ENCODE results near the gene MARVELD2. TPM values are rescaled to one million over a fixed set of nuclear protein-coding genes. Genes with fewer than 3 reads are reported as not detected.

MARVELD2 gene
- total RNA-seq, 1 donor from 2014 or later, result 19.5 TPM

DNA sequence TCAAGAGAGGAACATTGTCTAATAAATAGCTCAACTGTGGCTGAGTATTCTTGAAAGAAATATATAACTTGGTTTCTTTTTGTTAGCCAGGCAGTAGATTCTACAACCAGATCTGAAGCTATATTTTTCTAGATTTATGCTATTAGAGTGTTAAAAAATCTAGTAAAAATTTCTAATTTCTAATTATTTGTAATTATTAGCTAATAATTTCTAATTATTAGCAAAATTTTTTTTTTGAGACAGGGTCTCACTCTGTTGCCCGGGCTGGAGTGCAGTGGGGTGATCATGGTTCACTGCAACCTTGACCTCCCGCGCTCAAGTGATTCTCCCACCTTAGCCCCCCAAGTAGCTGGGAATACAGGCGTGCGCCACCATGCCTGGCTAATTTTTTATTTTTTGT lies 42.5 kb upstream of the MARVELD2 start:
- Histone ChIP-seq H3K36me3 (ENCODE audit: control insufficient read depth, insufficient read depth, low read length) (peaks cover 4% of the 10 kb centered on the region), H3K27me3 (ENCODE audit: control insufficient read depth, insufficient read depth, low read length) (no peaks in the 10 kb centered on the region), H3K4me3 (ENCODE audit: low read depth, low read length) (no peak overlapping the region)
- FAIRE-seq (no peak), DNase-seq (ENCODE audit: low read depth) (no peak)
- TF ChIP-seq, protein P1, sequence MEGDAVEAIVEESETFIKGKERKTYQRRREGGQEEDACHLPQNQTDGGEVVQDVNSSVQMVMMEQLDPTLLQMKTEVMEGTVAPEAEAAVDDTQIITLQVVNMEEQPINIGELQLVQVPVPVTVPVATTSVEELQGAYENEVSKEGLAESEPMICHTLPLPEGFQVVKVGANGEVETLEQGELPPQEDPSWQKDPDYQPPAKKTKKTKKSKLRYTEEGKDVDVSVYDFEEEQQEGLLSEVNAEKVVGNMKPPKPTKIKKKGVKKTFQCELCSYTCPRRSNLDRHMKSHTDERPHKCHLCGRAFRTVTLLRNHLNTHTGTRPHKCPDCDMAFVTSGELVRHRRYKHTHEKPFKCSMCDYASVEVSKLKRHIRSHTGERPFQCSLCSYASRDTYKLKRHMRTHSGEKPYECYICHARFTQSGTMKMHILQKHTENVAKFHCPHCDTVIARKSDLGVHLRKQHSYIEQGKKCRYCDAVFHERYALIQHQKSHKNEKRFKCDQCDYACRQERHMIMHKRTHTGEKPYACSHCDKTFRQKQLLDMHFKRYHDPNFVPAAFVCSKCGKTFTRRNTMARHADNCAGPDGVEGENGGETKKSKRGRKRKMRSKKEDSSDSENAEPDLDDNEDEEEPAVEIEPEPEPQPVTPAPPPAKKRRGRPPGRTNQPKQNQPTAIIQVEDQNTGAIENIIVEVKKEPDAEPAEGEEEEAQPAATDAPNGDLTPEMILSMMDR (IDR thresholded peaks at IDR 0.05; ENCODE audit: insufficient read depth, low read length, severe bottlenecking), result no peak

DNA sequence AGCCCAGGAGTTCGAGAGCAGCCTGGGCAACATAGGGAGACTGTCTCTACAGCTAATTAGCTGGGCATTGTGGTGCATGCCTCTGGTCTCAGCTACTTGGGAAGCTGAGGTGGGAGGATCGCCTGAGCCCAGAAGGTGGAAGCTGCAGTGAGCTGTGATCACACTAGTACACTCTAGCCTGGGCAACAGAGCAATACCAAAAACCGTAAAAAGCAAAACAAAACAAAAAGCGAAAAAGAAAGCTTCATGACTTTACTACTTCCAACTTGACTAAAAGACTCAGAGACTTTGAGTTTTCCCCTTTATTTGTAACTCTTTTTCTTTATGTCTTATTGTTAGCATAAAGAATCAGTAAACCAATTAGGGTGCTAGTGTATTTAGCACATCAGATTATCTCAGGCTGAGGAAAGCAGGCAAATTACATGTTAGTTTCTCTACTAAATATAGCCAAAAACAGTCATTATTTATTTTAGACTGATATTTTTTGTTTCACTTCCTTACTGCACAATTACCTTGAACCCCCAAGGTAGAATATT lies 39.9 kb upstream of the MARVELD2 start:
- H3K4me3 ChIP-seq (ENCODE audit: low read depth, low read length), result no peak overlapping the region
- FAIRE-seq (no peak), DNase-seq (ENCODE audit: low read depth) (no peak)
- no peaks in the 10 kb centered on the region for H3K27me3 ChIP-seq (ENCODE audit: control insufficient read depth, insufficient read depth, low read length)
- TF ChIP-seq, protein P1 (IDR thresholded peaks at IDR 0.05; ENCODE audit: insufficient read depth, low read length, severe bottlenecking), result no peak
- H3K36me3 ChIP-seq (ENCODE audit: control insufficient read depth, insufficient read depth, low read length), result peaks cover 5% of the 10 kb centered on the region

DNA sequence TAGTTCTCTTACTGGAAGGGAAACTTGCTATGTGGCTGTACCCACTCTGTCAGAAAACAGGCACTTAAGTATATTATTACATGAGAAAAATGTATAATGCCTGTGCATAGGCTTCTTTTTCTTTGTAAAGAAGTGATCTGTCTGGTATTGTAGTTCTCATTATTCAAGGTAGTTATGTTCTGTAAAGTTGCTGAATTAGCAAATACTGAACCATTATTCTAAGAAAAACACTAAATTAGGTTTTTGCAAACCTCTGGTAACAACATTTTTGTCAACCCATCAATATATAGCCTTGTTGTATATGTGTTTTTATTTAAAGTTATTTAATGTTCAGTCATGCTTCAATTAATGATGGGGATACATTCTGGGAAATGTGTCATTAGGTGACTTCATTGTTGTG lies 36.5 kb upstream of the MARVELD2 start:
- no peak overlapping the region for H3K4me3 ChIP-seq (ENCODE audit: low read depth, low read length)
- no peaks in the 10 kb centered on the region for H3K27me3 ChIP-seq (ENCODE audit: control insufficient read depth, insufficient read depth, low read length)
- TF ChIP-seq, protein P1 (IDR thresholded peaks at IDR 0.05; ENCODE audit: insufficient read depth, low read length, severe bottlenecking), result no peak
- H3K36me3 ChIP-seq (ENCODE audit: control insufficient read depth, insufficient read depth, low read length), result peaks cover 11% of the 10 kb centered on the region
- FAIRE-seq, result no peak
- no peak for DNase-seq (ENCODE audit: low read depth)

DNA sequence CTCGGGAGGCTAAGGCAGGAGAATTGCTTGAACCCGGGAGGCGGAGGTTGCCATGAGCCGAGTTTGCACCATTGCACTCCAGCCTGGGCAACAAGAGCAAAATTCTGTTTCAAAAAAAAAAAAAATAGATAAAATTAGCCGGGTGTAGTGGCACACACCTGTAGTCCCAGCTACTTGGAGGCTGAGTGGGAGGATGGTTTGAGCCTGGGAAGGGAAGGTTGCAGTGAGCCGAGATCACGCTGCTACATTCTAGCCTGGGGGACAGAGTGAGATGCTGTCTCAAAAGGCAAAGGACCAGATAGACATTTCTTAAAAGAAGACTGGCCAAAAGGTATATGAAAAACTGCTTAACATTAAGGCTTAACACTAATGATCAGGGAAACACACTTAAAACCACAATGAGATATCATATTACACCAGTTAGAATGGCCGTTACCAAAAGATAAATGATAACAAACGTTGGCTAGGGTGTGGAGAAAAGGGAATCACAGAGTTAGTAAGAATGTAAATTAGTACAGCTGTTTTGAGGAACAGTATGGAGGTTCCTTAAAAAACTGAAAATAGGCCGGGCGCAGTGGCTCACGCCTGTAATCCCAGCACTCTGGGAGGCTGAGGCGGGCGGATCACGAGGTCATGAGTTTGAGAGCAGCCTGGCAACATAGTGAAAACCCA lies 10.1 kb upstream of the MARVELD2 start:
- Histone ChIP-seq H3K4me3 (ENCODE audit: low read depth, low read length) (no peak overlapping the region), H3K36me3 (ENCODE audit: control insufficient read depth, insufficient read depth, low read length) (peaks cover 3% of the 10 kb centered on the region), H3K27me3 (ENCODE audit: control insufficient read depth, insufficient read depth, low read length) (no peaks in the 10 kb centered on the region)
- TF ChIP-seq, protein P1 (IDR thresholded peaks at IDR 0.05; ENCODE audit: insufficient read depth, low read length, severe bottlenecking), result no peak
- no peak for DNase-seq (ENCODE audit: low read depth)
- FAIRE-seq, result no peak

DNA sequence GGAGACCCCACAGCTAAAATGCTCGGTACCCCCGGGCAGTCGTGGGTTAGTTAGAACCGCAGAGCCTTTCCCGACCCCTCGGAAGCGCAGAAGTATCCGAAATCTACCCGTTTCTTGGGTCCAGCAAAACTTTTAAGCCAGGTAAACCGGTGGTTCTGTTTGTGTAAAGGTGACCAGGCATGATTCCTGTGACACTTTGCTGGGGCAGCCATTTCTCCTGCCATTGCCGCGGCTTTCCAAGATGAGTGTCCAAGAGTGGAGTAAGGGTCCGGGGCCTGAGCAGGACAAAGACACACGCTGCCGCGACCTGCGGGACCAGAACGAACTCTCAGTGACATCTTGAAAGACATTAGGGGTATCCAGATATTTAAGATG lies 655 bp downstream of the MARVELD2 start:
- Histone ChIP-seq H3K27me3 (ENCODE audit: control insufficient read depth, insufficient read depth, low read length) (no peaks in the 10 kb centered on the region), H3K4me3 (ENCODE audit: low read depth, low read length) (peak overlapping the region; percentile 69), H3K36me3 (ENCODE audit: control insufficient read depth, insufficient read depth, low read length) (peaks cover 7% of the 10 kb centered on the region)
- TF ChIP-seq, protein P1 (IDR thresholded peaks at IDR 0.05; ENCODE audit: insufficient read depth, low read length, severe bottlenecking), result no peak
- FAIRE-seq (no peak), DNase-seq (ENCODE audit: low read depth) (peak; percentile 18)

DNA sequence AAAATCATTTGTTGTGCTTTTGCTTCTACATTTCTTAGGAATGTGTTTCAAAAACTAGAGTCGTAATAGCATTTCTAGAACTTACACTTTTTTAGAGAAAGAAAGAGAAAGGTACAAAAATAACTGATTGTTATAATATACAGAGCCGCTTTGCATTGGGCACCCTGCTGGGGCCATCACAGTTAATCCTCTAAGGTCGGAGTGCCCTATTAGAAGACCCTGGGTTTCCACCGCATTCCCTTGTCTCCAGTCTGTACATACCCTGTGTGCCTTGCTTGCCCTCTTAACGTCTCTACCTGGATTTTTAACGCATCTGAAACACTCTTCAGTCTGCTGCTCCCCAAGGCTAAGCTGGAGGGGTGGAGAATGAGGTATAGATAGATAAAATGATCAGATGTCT lies 1.3 kb downstream of the MARVELD2 start:
- peak overlapping the region; percentile 69 for H3K4me3 ChIP-seq (ENCODE audit: low read depth, low read length)
- TF ChIP-seq, protein P1 (IDR thresholded peaks at IDR 0.05; ENCODE audit: insufficient read depth, low read length, severe bottlenecking), result no peak
- FAIRE-seq, result no peak
- peak; percentile 3 for DNase-seq (ENCODE audit: low read depth)
- H3K36me3 ChIP-seq (ENCODE audit: control insufficient read depth, insufficient read depth, low read length), result peaks cover 7% of the 10 kb centered on the region
- no peaks in the 10 kb centered on the region for H3K27me3 ChIP-seq (ENCODE audit: control insufficient read depth, insufficient read depth, low read length)
